ENCODE measurements around the gene CBARP.

DNA sequence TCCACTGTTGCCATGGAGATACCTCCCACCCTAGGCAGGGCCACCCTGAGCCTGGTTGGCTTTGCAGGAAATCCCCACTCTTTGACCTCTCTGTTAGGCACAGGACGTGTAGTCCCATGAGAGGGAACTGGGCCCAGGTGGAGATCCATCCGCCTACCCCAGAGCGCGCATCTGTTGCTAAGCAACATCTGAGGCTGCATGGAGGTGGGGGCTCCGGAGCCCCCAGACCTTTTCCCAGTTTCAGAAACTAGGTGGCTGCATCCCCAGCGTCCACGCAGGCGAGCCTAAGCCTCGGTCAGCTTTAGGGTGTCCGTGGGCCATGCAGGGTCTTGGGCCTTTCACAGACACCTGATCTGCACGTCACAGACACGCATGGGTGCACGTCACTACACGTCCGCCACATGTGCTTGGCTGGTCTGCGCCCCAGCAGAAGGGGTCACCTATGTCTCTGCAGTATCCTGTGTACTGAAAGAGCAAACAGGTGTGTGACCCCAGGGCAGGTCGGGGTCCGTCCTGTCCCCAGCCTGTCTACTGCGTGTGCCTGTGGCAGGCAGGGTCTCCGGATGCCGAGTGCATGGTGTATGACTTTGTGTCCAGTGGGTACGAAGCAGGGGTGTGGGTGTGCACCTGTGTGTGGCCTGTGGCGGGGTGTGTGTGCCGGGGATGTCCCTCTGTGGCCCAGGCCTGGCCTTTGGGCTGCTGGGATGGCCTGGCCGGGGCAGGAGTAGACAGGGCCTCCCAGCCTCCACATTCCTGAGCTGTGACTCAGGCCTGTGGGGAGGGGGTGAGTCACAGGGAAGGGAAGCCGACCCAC, 27.2 kb upstream of the CBARP start:
- TF ChIP-seq, protein P1, sequence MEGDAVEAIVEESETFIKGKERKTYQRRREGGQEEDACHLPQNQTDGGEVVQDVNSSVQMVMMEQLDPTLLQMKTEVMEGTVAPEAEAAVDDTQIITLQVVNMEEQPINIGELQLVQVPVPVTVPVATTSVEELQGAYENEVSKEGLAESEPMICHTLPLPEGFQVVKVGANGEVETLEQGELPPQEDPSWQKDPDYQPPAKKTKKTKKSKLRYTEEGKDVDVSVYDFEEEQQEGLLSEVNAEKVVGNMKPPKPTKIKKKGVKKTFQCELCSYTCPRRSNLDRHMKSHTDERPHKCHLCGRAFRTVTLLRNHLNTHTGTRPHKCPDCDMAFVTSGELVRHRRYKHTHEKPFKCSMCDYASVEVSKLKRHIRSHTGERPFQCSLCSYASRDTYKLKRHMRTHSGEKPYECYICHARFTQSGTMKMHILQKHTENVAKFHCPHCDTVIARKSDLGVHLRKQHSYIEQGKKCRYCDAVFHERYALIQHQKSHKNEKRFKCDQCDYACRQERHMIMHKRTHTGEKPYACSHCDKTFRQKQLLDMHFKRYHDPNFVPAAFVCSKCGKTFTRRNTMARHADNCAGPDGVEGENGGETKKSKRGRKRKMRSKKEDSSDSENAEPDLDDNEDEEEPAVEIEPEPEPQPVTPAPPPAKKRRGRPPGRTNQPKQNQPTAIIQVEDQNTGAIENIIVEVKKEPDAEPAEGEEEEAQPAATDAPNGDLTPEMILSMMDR (IDR thresholded peaks at IDR 0.05; ENCODE audit: insufficient read depth, low read length, poor library complexity, severe bottlenecking) = no peak
- TF ChIP-seq EZH2phosphoT487 (conservative IDR thresholded peaks at IDR 0.05; ENCODE audit: low read length) = no peak

All from SU-DHL-6 (cell line).